WTC11 (cell line): ENCODE measurements around the gene PSMC4. TPM values are rescaled to one million over a fixed set of nuclear protein-coding genes. Genes with fewer than 3 reads are reported as not detected.
A peak's percentile ranks its signal among the peaks of the same experiment; 100 is the strongest.

Source experiments
- ATAC-seq: fragments of 200-7000 bp; cut with Tn5 transposase; 2 replicates; pipeline ENCODE4 v1.10.0; 2021; ENCODE audit warnings: mild to moderate bottlenecking, moderate library complexity
- CTCF ChIA-PET: fragments of 300-600 bp; sonication (Branson Sonifier 250); formaldehyde crosslinking; loops from one replicate; lab custom pipeline; 2021; ENCODE audit warnings: antibody characterized with exemption; lab: Charles Lee
- POLR2A ChIA-PET: fragments of 350-600 bp; sonication (Branson Sonifier 250); formaldehyde crosslinking; loops from one replicate; lab custom pipeline; 2021; ENCODE audit warnings: antibody characterized with exemption; lab: Charles Lee
- DNase-seq: peaks from one replicate; pipeline ENCODE4 v3.0.0; 2021; ENCODE audit warnings: low spot score
- H3K27ac Mint-ChIP-seq: 2 replicates; pipeline ENCODE4 v1.8.0; 2021; ENCODE audit warnings: mixed read lengths
- H3K27me3 Mint-ChIP-seq: 2 replicates; pipeline ENCODE4 v1.8.0; 2021; ENCODE audit warnings: low read depth, mild to moderate bottlenecking, moderate library complexity, mixed read lengths
- H3K36me3 Mint-ChIP-seq: 2 replicates; pipeline ENCODE4 v1.8.0; 2021; ENCODE audit warnings: mixed read lengths
- H3K4me1 Mint-ChIP-seq: 2 replicates; pipeline ENCODE4 v1.8.0; 2022; ENCODE audit warnings: mixed read lengths
- H3K4me3 Mint-ChIP-seq: 2 replicates; pipeline ENCODE4 v1.8.0; 2021; ENCODE audit warnings: mild to moderate bottlenecking, moderate library complexity, mixed read lengths
- H3K9me3 Mint-ChIP-seq: 2 replicates; pipeline ENCODE4 v1.8.0; 2021; ENCODE audit warnings: mixed read lengths
- CBFB ChIP-seq: sonication (generic); formaldehyde crosslinking; IDR thresholded peaks from 2 replicates; pipeline ENCODE4 v1.8.1; 2022; ENCODE audit warnings: mild to moderate bottlenecking, low read depth, missing genetic modification reagents
- CDX4 ChIP-seq: fragments of 250-450 bp; sonication (Bioruptor Pico); IDR thresholded peaks from 2 replicates; pipeline ENCODE4 v1.9.0; 2021; ENCODE audit warnings: moderate library complexity, mild to moderate bottlenecking, inconsistent platforms, borderline replicate concordance
- E2F4 ChIP-seq: sonication (generic); formaldehyde crosslinking; IDR thresholded peaks from 2 replicates; pipeline ENCODE4 v1.8.1; 2022; ENCODE audit warnings: low read depth, mild to moderate bottlenecking, moderate library complexity, missing genetic modification reagents, borderline replicate concordance
- ELF4 ChIP-seq: sonication (generic); formaldehyde crosslinking; IDR thresholded peaks from 2 replicates; pipeline ENCODE4 v1.8.1; 2022; ENCODE audit warnings: low read depth, mild to moderate bottlenecking, moderate library complexity, missing genetic modification reagents
- FOXK1 ChIP-seq: sonication (generic); formaldehyde crosslinking; IDR thresholded peaks from 2 replicates; pipeline ENCODE4 v1.8.0; 2022; ENCODE audit warnings: mild to moderate bottlenecking, moderate library complexity, missing genetic modification reagents
- FOXP1 ChIP-seq: sonication (generic); formaldehyde crosslinking; IDR thresholded peaks from 2 replicates; pipeline ENCODE4 v1.8.0; 2022; ENCODE audit warnings: missing genetic modification reagents, mild to moderate bottlenecking, moderate library complexity, borderline replicate concordance
- GTF2I ChIP-seq: fragments of 250-450 bp; sonication (Bioruptor Pico); conservative IDR thresholded peaks from 2 replicates; pipeline ENCODE4 v1.4.0; 2021; ENCODE audit warnings: mild to moderate bottlenecking
- IRF2 ChIP-seq: sonication (generic); formaldehyde crosslinking; IDR thresholded peaks from 2 replicates; pipeline ENCODE4 v1.8.0; 2022; ENCODE audit warnings: low read depth, missing genetic modification reagents, borderline replicate concordance
- JAZF1 ChIP-seq: fragments of 250-450 bp; sonication (Bioruptor Pico); IDR thresholded peaks from 2 replicates; pipeline ENCODE4 v1.9.0; 2021; ENCODE audit warnings: moderate library complexity, mild to moderate bottlenecking, inconsistent platforms
- KAT7 ChIP-seq: sonication (generic); formaldehyde crosslinking; IDR thresholded peaks from 2 replicates; pipeline ENCODE4 v1.8.1; 2023; ENCODE audit warnings: missing genetic modification reagents, mild to moderate bottlenecking, borderline replicate concordance
- MAX ChIP-seq: sonication (generic); formaldehyde crosslinking; IDR thresholded peaks from 2 replicates; pipeline ENCODE4 v1.8.0; 2022; ENCODE audit warnings: mild to moderate bottlenecking, missing genetic modification reagents
- NFATC4 ChIP-seq: fragments of 250-450 bp; sonication (Bioruptor Pico); IDR thresholded peaks from 2 replicates; pipeline ENCODE4 v1.9.0; 2021; ENCODE audit warnings: mild to moderate bottlenecking
- NFE2L1 ChIP-seq: sonication (generic); formaldehyde crosslinking; IDR thresholded peaks from 2 replicates; pipeline ENCODE4 v1.8.1; 2023; ENCODE audit warnings: missing genetic modification reagents
- NR3C1 ChIP-seq: sonication (generic); formaldehyde crosslinking; conservative IDR thresholded peaks from 2 replicates; pipeline ENCODE4 v1.8.1; 2023; ENCODE audit warnings: low read depth, mild to moderate bottlenecking, missing genetic modification reagents
- OVOL2 ChIP-seq: fragments of 250-450 bp; sonication (Bioruptor Pico); IDR thresholded peaks from 2 replicates; pipeline ENCODE4 v1.9.0; 2021; ENCODE audit warnings: mild to moderate bottlenecking, borderline replicate concordance
- PRRX2 ChIP-seq: fragments of 250-450 bp; sonication (Bioruptor Pico); IDR thresholded peaks from 2 replicates; pipeline ENCODE4 v1.8.0; 2021; ENCODE audit warnings: mild to moderate bottlenecking
- RELA ChIP-seq: sonication (generic); formaldehyde crosslinking; IDR thresholded peaks from 2 replicates; pipeline ENCODE4 v1.8.1; 2022; ENCODE audit warnings: missing genetic modification reagents, mild to moderate bottlenecking, borderline replicate concordance
- RORB ChIP-seq: fragments of 250-450 bp; sonication (Bioruptor Pico); IDR thresholded peaks from 2 replicates; pipeline ENCODE4 v1.9.0; 2021; ENCODE audit warnings: mild to moderate bottlenecking
- SMAD4 ChIP-seq: sonication (generic); formaldehyde crosslinking; IDR thresholded peaks from 2 replicates; pipeline ENCODE4 v1.8.0; 2022; ENCODE audit warnings: mild to moderate bottlenecking, missing genetic modification reagents
- TP53 ChIP-seq: sonication (generic); formaldehyde crosslinking; IDR thresholded peaks from 2 replicates; pipeline ENCODE4 v1.8.1; 2023; ENCODE audit warnings: mild to moderate bottlenecking, missing genetic modification reagents
- USF2 ChIP-seq: sonication (generic); formaldehyde crosslinking; IDR thresholded peaks from 2 replicates; pipeline ENCODE4 v1.8.1; 2023; ENCODE audit warnings: mild to moderate bottlenecking, missing genetic modification reagents, moderate library complexity
- ZBTB21 ChIP-seq: sonication (generic); formaldehyde crosslinking; IDR thresholded peaks from 2 replicates; pipeline ENCODE4 v1.8.1; 2023; ENCODE audit warnings: mild to moderate bottlenecking, missing genetic modification reagents, borderline replicate concordance
- ZNF138 ChIP-seq: sonication (generic); formaldehyde crosslinking; conservative IDR thresholded peaks from 2 replicates; pipeline ENCODE4 v1.8.1; 2022; ENCODE audit warnings: mild to moderate bottlenecking, moderate library complexity, missing genetic modification reagents
- ZNF219 ChIP-seq: sonication (generic); formaldehyde crosslinking; IDR thresholded peaks from 2 replicates; pipeline ENCODE4 v1.8.0; 2023; ENCODE audit warnings: missing genetic modification reagents, mild to moderate bottlenecking, borderline replicate concordance
- ZNF317 ChIP-seq: sonication (generic); formaldehyde crosslinking; IDR thresholded peaks from 2 replicates; pipeline ENCODE4 v1.8.1; 2023; ENCODE audit warnings: low read depth, mild to moderate bottlenecking, moderate library complexity, missing genetic modification reagents, borderline replicate concordance
- total RNA-seq: library from RNA; stranded (reverse); gene quantifications from 3 replicates; pipeline ENCODE4 v1.2.3, GENCODE V29; 2021
- TF ChIP-seq, protein P1 (sequence below): sonication (generic); formaldehyde crosslinking; IDR thresholded peaks from 2 replicates; pipeline ENCODE4 v1.8.0; 2022; ENCODE audit warnings: mild to moderate bottlenecking, missing genetic modification reagents
- TF ChIP-seq, protein P2 (sequence below): sonication (generic); formaldehyde crosslinking; IDR thresholded peaks from 2 replicates; pipeline ENCODE4 v1.8.1; 2023; ENCODE audit warnings: mild to moderate bottlenecking, missing genetic modification reagents
- TF ChIP-seq, protein P3 (sequence below): fragments of 250-450 bp; sonication (Bioruptor Pico); IDR thresholded peaks from 2 replicates; pipeline ENCODE4 v1.9.0; 2021; ENCODE audit warnings: mild to moderate bottlenecking
- TF ChIP-seq, protein P4 (sequence below): sonication (generic); formaldehyde crosslinking; IDR thresholded peaks from 2 replicates; pipeline ENCODE4 v1.8.1; 2022; ENCODE audit warnings: missing genetic modification reagents, borderline replicate concordance

PSMC4 gene
- total RNA-seq, 1 experiment from 2014 or later = 105 TPM

DNA sequence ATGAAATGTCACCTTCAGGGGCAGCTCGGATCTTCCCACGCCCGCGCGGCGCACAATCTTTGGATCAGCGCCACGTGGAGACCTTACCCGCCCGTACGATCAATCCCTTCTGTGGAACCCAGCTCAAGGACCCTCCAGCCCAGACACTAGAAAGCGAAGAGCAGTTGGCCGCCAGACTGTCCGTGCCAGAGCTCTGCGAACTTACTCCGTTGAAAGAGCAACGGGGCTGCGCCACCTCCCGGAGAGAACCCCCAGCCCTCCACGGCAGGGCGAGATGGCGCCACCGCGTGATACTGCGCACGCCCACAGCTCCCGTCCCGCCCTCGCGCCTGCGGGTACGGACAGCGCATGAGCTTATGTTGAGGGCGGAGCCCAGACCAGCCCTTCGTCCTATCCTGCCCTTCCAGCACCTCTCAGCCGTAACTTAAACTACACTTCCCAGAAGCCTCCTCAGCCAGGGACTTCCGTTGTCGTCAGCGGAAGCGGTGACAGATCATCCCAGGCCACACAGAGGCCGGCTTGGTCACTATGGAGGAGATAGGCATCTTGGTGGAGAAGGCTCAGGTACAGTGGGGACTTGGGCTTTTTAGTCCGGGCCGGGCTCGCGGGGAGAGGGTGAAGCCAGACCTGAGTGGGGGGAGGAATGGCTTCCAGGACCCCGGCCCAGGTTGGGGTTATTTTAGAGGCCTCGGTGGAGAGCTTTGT lies at the start of gene PSMC4 (continued):
- no peak for TF ChIP-seq KAT7 (CRISPR knock-in tag)
- TF ChIP-seq USF2 (CRISPR knock-in tag) = peak; percentile 67
- peak; percentile 78 for TF ChIP-seq FOXK1 (CRISPR knock-in tag)
- TF ChIP-seq, protein P1, sequence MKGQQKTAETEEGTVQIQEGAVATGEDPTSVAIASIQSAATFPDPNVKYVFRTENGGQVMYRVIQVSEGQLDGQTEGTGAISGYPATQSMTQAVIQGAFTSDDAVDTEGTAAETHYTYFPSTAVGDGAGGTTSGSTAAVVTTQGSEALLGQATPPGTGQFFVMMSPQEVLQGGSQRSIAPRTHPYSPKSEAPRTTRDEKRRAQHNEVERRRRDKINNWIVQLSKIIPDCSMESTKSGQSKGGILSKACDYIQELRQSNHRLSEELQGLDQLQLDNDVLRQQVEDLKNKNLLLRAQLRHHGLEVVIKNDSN (CRISPR knock-in tag) = peak; percentile 65
- TF ChIP-seq SMAD4 (CRISPR knock-in tag) = no peak
- no peak for TF ChIP-seq CBFB (CRISPR knock-in tag)
- no peak for TF ChIP-seq RORB (CRISPR knock-in tag)
- TF ChIP-seq IRF2 (CRISPR knock-in tag) = no peak
- TF ChIP-seq ZNF219 (CRISPR knock-in tag) = no peak
- peak; percentile 51; the same call in 1 of the 2 replicates for TF ChIP-seq FOXP1 (CRISPR knock-in tag)
- no peak for TF ChIP-seq RELA (CRISPR knock-in tag)
- TF ChIP-seq MAX (CRISPR knock-in tag) = peak; percentile 96
- TF ChIP-seq CDX4 (CRISPR knock-in tag) = no peak
- no peak for TF ChIP-seq TP53 (CRISPR knock-in tag)
- TF ChIP-seq, protein P2, sequence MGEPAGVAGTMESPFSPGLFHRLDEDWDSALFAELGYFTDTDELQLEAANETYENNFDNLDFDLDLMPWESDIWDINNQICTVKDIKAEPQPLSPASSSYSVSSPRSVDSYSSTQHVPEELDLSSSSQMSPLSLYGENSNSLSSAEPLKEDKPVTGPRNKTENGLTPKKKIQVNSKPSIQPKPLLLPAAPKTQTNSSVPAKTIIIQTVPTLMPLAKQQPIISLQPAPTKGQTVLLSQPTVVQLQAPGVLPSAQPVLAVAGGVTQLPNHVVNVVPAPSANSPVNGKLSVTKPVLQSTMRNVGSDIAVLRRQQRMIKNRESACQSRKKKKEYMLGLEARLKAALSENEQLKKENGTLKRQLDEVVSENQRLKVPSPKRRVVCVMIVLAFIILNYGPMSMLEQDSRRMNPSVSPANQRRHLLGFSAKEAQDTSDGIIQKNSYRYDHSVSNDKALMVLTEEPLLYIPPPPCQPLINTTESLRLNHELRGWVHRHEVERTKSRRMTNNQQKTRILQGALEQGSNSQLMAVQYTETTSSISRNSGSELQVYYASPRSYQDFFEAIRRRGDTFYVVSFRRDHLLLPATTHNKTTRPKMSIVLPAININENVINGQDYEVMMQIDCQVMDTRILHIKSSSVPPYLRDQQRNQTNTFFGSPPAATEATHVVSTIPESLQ = no peak

- H3K4me1 Mint-ChIP-seq = peaks cover 6% of the 10 kb centered on the region
- H3K27me3 Mint-ChIP-seq = no peaks in the 10 kb centered on the region
- no peaks in the 10 kb centered on the region for H3K36me3 Mint-ChIP-seq
- ATAC-seq (no peak), DNase-seq (no peak)
- H3K9me3 Mint-ChIP-seq = no peaks in the 10 kb centered on the region
- ChIA-PET CTCF (interaction anchor here (1.3 kb wide), 1 partner anchor 34 kb away, joined by 3 read pairs; no protein-coding TSS in a partner anchor), POLR2A (no interaction called here)
- no peak overlapping the region for H3K4me3 Mint-ChIP-seq
- H3K27ac Mint-ChIP-seq = no peak overlapping the region
- TF ChIP-seq ELF4 (CRISPR knock-in tag) (no peak), GTF2I (CRISPR knock-in tag) (no peak), PRRX2 (CRISPR knock-in tag) (no peak), ZBTB21 (no peak), OVOL2 (CRISPR knock-in tag) (no peak), NFE2L1 (CRISPR knock-in tag) (no peak), E2F4 (CRISPR knock-in tag) (no peak), ZNF138 (CRISPR knock-in tag) (no peak), NR3C1 (no peak), CDX4 (CRISPR knock-in tag) (no peak), JAZF1 (no peak), NFATC4 (CRISPR knock-in tag) (no peak), ZNF317 (CRISPR knock-in tag) (no peak)
- TF ChIP-seq, protein P3, sequence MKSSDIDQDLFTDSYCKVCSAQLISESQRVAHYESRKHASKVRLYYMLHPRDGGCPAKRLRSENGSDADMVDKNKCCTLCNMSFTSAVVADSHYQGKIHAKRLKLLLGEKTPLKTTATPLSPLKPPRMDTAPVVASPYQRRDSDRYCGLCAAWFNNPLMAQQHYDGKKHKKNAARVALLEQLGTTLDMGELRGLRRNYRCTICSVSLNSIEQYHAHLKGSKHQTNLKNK (CRISPR knock-in tag) = no peak
- TF ChIP-seq, protein P4, sequence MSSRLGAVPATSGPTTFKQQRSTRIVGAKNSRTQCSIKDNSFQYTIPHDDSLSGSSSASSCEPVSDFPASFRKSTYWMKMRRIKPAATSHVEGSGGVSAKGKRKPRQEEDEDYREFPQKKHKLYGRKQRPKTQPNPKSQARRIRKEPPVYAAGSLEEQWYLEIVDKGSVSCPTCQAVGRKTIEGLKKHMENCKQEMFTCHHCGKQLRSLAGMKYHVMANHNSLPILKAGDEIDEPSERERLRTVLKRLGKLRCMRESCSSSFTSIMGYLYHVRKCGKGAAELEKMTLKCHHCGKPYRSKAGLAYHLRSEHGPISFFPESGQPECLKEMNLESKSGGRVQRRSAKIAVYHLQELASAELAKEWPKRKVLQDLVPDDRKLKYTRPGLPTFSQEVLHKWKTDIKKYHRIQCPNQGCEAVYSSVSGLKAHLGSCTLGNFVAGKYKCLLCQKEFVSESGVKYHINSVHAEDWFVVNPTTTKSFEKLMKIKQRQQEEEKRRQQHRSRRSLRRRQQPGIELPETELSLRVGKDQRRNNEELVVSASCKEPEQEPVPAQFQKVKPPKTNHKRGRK (CRISPR knock-in tag) = no peak
Measured at GRCh38 chr19:39923862-39924261, 47.1 kb upstream of the PSMC4 start.
